GM12891 (cell line): Measurements from ENCODE around the gene ADGRV1.

ENCODE experiments used
- POLR2A ChIP-seq: IDR thresholded peaks from 2 replicates; pipeline ENCODE4 v1.6.1; 2011; ENCODE audit warnings: low read depth, low read length, control low read depth
- POLR2AphosphoS5 ChIP-seq: IDR thresholded peaks from 2 replicates; pipeline ENCODE4 v1.6.1; 2011; ENCODE audit warnings: low read depth, low read length, control low read depth
- SPI1 ChIP-seq: IDR thresholded peaks from 2 replicates; pipeline ENCODE4 v1.6.1; 2011; ENCODE audit warnings: low read depth, low read length, control low read depth
- TAF1 ChIP-seq: IDR thresholded peaks from 2 replicates; pipeline ENCODE4 v1.6.1; 2011; ENCODE audit warnings: low read depth, low read length, control low read depth

DNA sequence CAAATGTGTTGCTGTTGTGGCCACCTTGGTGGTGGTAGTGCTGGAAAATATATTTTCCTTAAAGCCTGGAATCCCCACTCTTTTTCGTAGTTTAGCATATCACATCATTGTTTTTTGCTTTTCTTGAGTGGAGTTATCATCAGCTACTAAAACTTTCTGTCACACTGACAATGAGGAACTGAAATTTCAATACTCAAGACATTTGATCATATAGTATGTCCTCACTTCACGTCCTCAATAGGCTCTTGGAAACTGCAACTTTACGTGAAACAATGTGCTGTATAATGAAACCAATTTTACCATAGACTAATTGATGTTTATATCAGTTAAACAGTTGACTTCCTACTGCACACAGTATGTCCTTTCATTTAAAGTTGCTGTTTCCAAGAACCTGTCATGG is 265.8 kb downstream of the ADGRV1 start:
- TF ChIP-seq POLR2AphosphoS5 (no peak), TAF1 (no peak), POLR2A (no peak), SPI1 (peak; percentile 84)
